SK-N-SH (cell line): ENCODE measurements around the gene ELAC2. TPM values are rescaled to one million over a fixed set of nuclear protein-coding genes. Genes with fewer than 3 reads are reported as not detected.

Source experiments
- CTCF ChIA-PET: fragments of 300-600, 350-600 bp; formaldehyde crosslinking; extraction: SDS; loops from one replicate; lab custom pipeline; 2021; lab: Yijun Ruan, JAX
- POLR2A ChIA-PET: fragments of 350-600 bp; sonication (Branson Sonifier 250); formaldehyde crosslinking; extraction: SDS; loops from one replicate; lab custom pipeline; 2020; ENCODE audit warnings: antibody characterized with exemption, inconsistent platforms; lab: Yijun Ruan, JAX
- DNase-seq: peaks from one replicate; pipeline ENCODE4 v3.0.0; 2012
- H2AFZ ChIP-seq: fragments of 200-600 bp; sonication (generic); 2 replicates; pipeline ENCODE4 v1.8.1; 2016; ENCODE audit warnings: antibody characterized with exemption, mild to moderate bottlenecking, low read depth
- H3F3A ChIP-seq: fragments of 200-600 bp; sonication (generic); replicated peaks from 2 replicates; pipeline ENCODE3; 2016; ENCODE audit warnings: antibody characterized with exemption, mild to moderate bottlenecking; ENCODE audit not compliant: insufficient read depth
- H3K27ac ChIP-seq, 2 experiments: fragments of 200-500 bp in 1 of 2; fragments of 200-600 bp in 1 of 2; sonication (Bioruptor generic) in 1 of 2; sonication (generic), shearing (Covaris generic) in 1 of 2; 2 replicates each; pipeline versions ENCODE4 v1.5.1 to v1.6.1; 2014 to 2016; ENCODE audit warnings: low read depth in 2 of 2, inconsistent platforms in 1 of 2, low read length in 1 of 2, mild to moderate bottlenecking in 1 of 2, mixed read lengths in 1 of 2
- H3K27me3 ChIP-seq: fragments of 200-600 bp; sonication (generic), shearing (Covaris generic); 2 replicates; pipeline ENCODE4 v1.6.1; 2016; ENCODE audit warnings: mixed run types; ENCODE audit not compliant: insufficient read depth
- H3K36me3 ChIP-seq, 2 experiments: fragments of 200-500 bp in 1 of 2; fragments of 200-600 bp in 1 of 2; sonication (Bioruptor generic) in 1 of 2; sonication (generic) in 1 of 2; replicated peaks in 1 of 2; 2 replicates each; pipeline versions ENCODE3 to v1.5.1; 2014 to 2016; ENCODE audit warnings: low read length in 1 of 2, mild to moderate bottlenecking in 1 of 2; ENCODE audit not compliant: insufficient read depth in 2 of 2, control insufficient read depth in 1 of 2
- H3K4me1 ChIP-seq, 2 experiments: fragments of 200-500 bp in 1 of 2; fragments of 200-600 bp in 1 of 2; sonication (Bioruptor generic) in 1 of 2; sonication (generic), shearing (Covaris generic) in 1 of 2; 2 replicates each; pipeline versions ENCODE4 v1.5.1 to v1.6.1; 2014 to 2016; ENCODE audit warnings: low read depth in 1 of 2, low read length in 1 of 2, mixed run types in 1 of 2; ENCODE audit not compliant: insufficient read depth in 2 of 2, control insufficient read depth in 1 of 2
- H3K4me2 ChIP-seq: fragments of 200-600 bp; sonication (generic), shearing (Covaris generic); 2 replicates; pipeline ENCODE4 v1.6.1; 2017; ENCODE audit warnings: mixed run types
- H3K4me3 ChIP-seq, 2 experiments: fragments of 200-500 bp in 1 of 2; fragments of 200-600 bp in 1 of 2; sonication (Bioruptor generic) in 1 of 2; sonication (generic), shearing (Covaris generic) in 1 of 2; 2 replicates each; pipeline versions ENCODE4 v1.5.1 to v1.8.1; 2014 to 2016; ENCODE audit warnings: low read depth in 2 of 2, inconsistent platforms in 1 of 2, low read length in 1 of 2, mild to moderate bottlenecking in 1 of 2, mixed read lengths in 1 of 2, moderate library complexity in 1 of 2
- H3K79me2 ChIP-seq: fragments of 200-600 bp; sonication (generic); 2 replicates; pipeline ENCODE4 v1.8.1; 2017; ENCODE audit warnings: mild to moderate bottlenecking; ENCODE audit not compliant: insufficient read depth
- H3K9ac ChIP-seq: fragments of 200-600 bp; sonication (generic); 2 replicates; pipeline ENCODE4 v1.6.1; 2017; ENCODE audit warnings: mixed run types
- H3K9me2 ChIP-seq: fragments of 200-600 bp; sonication (generic); 2 replicates; pipeline ENCODE4 v1.6.1; 2017; ENCODE audit warnings: mixed run types
- H3K9me3 ChIP-seq: fragments of 200-600 bp; sonication (generic); 2 replicates; pipeline ENCODE4 v1.6.1; 2017; ENCODE audit warnings: mixed run types, mild to moderate bottlenecking, moderate library complexity
- H4K20me1 ChIP-seq: fragments of 200-600 bp; sonication (generic); 2 replicates; pipeline ENCODE4 v1.6.1; 2017; ENCODE audit warnings: mild to moderate bottlenecking, mixed run types; ENCODE audit not compliant: insufficient read depth
- CHD2 ChIP-seq: fragments of 150-350 bp; IDR thresholded peaks from 2 replicates; pipeline ENCODE4 v1.6.1; 2018; ENCODE audit warnings: low read length; ENCODE audit not compliant: partially characterized antibody
- ELF1 ChIP-seq: IDR thresholded peaks from 2 replicates; pipeline ENCODE4 v1.4.0; 2012
- FOSL2 ChIP-seq: IDR thresholded peaks from 2 replicates; pipeline ENCODE4 v1.4.0; 2012; ENCODE audit warnings: low read depth, mild to moderate bottlenecking, moderate library complexity, borderline replicate concordance
- FOXJ3 ChIP-seq: sonication (generic); formaldehyde crosslinking; IDR thresholded peaks from 2 replicates; pipeline ENCODE4 v1.5.1; 2020; ENCODE audit warnings: mild to moderate bottlenecking, missing genetic modification reagents
- GATA2 ChIP-seq: sonication (generic); formaldehyde crosslinking; IDR thresholded peaks from 2 replicates; pipeline ENCODE4 v1.5.0; 2020; ENCODE audit warnings: mild to moderate bottlenecking, missing genetic modification reagents
- JUND ChIP-seq: IDR thresholded peaks from 2 replicates; pipeline ENCODE4 v1.4.0; 2012
- MEF2A ChIP-seq: IDR thresholded peaks from 2 replicates; pipeline ENCODE4 v1.4.0; 2012; ENCODE audit warnings: low read depth, borderline replicate concordance
- NRF1 ChIP-seq: IDR thresholded peaks from 2 replicates; pipeline ENCODE4 v1.6.1; 2012; ENCODE audit warnings: low read depth, mild to moderate bottlenecking, low read length
- RAD21 ChIP-seq: IDR thresholded peaks from 2 replicates; pipeline ENCODE4 v1.6.1; 2012; ENCODE audit warnings: mild to moderate bottlenecking, low read length
- RCOR1 ChIP-seq: fragments of 150-350 bp; IDR thresholded peaks from 2 replicates; pipeline ENCODE4 v1.6.1; 2017; ENCODE audit warnings: antibody characterized with exemption, low read length
- RFX5 ChIP-seq: IDR thresholded peaks from 2 replicates; pipeline ENCODE4 v1.6.1; 2012; ENCODE audit warnings: mild to moderate bottlenecking, improper control_type of control experiment, low read length
- RXRA ChIP-seq: IDR thresholded peaks from 2 replicates; pipeline ENCODE4 v1.4.0; 2012; ENCODE audit warnings: low read depth, mild to moderate bottlenecking, borderline replicate concordance
- SMC3 ChIP-seq: IDR thresholded peaks from 2 replicates; pipeline ENCODE4 v1.6.1; 2012; ENCODE audit warnings: low read depth, low read length, improper control_type of control experiment
- TCF12 ChIP-seq: IDR thresholded peaks from 2 replicates; pipeline ENCODE4 v1.4.0; 2012
- WGBS: methylation state at CpG from one replicate; pipeline ENCODE4 v1.1.6; 2017; ENCODE audit warnings: low lambda C conversion rate; 5-methylcytosine and 5-hydroxymethylcytosine counted together
- polyA plus RNA-seq, 3 experiments: library from polyadenylated mRNA; depleted of rRNA; stranded (reverse); fragments of >200 nt; gene quantifications; 2 replicates each; pipeline ENCODE4 v1.2.3, GENCODE V29; 2012
- TF ChIP-seq, protein P1 (sequence below): fragments of 150-350 bp; IDR thresholded peaks from 2 replicates; pipeline ENCODE4 v1.6.1; 2017; ENCODE audit warnings: antibody characterized with exemption, low read length, low read depth, borderline replicate concordance
- TF ChIP-seq, protein P2 (sequence below): fragments of 200-600 bp; sonication (generic); IDR thresholded peaks from 2 replicates; pipeline ENCODE4 v1.6.1; 2017; ENCODE audit warnings: antibody characterized with exemption, mild to moderate bottlenecking, moderate library complexity
- TF ChIP-seq, protein P3 (sequence below): IDR thresholded peaks from 2 replicates; pipeline ENCODE4 v1.4.0; 2012; ENCODE audit warnings: low read depth
- TF ChIP-seq, protein P4 (sequence below): IDR thresholded peaks from 2 replicates; pipeline ENCODE4 v1.4.0; 2012; ENCODE audit warnings: low read depth, borderline replicate concordance
- TF ChIP-seq, protein P5 (sequence below): IDR thresholded peaks from 2 replicates; pipeline ENCODE4 v1.6.1; 2012; ENCODE audit warnings: mild to moderate bottlenecking, low read depth, low read length, moderate library complexity

Gene ELAC2
- polyA plus RNA-seq, 1 of the 3 experiments (the other 2 are of a cell fraction), result 77.6 TPM

DNA sequence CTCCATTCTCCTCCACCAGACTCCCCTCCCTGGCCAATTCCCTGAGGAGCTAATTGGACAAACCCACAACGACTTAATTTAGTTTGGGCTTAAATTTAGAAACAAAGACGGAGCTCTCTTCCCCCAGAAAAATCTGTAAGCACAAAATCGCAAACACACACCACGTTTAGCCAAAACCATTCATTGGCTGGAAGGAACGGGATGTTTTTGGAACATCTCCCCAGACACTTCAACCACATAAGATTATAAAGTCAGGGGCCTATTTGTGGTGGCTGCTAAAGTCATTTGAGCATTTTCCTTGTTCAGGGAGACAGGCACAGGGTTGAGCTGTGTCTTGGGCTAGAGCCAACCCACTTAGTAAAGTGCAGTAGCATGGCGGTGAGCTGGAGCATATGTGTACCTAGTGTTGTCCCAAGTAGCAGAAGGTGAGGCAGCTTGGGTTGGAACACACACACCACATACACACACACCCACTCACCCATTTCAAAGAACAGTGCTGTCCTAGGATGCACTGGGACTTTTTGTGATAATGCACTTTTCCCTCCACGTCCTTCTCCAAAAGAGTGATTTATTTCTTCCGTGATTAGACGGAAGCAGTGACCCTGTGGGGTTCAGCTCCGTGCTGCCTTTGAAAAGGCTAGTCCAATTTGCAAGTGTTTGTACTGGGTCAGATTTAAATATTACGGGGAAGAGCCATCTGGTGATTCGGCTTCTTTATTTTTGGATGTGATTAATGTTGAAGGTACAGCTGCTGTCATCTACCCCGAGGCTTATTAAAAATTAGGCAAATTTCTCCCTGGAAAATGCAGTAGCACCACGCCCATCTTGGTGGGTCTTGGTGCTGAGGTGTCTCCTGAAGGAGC lies 32.2 kb downstream of the ELAC2 start (continued):
- no peak for TF ChIP-seq JUND
- no peak for TF ChIP-seq SMC3
- TF ChIP-seq FOSL2, result no peak
- TF ChIP-seq, protein P1, sequence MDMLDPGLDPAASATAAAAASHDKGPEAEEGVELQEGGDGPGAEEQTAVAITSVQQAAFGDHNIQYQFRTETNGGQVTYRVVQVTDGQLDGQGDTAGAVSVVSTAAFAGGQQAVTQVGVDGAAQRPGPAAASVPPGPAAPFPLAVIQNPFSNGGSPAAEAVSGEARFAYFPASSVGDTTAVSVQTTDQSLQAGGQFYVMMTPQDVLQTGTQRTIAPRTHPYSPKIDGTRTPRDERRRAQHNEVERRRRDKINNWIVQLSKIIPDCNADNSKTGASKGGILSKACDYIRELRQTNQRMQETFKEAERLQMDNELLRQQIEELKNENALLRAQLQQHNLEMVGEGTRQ, result no peak
- no peak for TF ChIP-seq CHD2
- no peak for TF ChIP-seq RCOR1

DNA sequence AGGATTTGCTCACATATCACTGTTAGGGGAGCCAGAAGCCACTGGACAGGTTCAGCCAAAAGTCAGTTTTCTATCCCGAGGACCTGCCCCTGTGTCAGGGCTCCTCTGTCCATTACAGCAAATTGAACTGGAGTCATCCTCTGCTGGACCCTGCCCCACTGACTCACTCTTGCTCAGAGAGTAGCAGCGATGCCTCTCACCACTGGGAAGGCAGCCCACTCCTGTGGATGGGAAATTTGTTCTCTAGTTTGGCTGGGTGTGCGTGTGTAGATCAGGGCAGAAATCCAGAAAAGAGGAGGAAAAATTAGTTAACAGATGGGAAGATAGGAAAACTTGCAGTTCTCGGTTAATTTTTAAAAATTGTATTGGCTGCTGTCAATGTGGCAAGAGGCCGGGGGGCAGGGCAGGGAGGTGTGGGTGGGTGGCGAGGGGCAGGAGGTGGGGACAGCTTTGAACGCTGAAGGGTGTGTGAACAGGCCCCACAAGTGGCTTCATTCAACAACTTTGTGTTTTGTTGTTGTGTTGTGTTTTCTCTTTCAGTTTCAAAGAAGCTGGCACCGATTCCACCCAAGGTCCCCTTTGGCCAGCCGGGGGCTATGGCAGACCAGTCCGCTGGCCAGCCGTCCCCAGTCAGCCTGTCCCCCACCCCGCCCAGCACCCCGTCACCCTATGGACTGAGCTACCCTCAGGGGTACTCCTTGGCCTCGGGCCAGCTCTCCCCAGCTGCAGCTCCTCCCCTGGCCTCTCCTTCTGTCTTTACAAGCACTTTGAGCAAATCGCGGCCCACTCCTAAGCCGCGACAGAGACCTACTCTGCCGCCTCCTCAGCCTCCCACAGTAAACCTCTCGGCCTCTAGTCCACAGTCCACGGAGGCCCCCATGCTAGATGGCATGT lies 33.6 kb downstream of the ELAC2 start:
- Histone ChIP-seq H3K9ac (no peak overlapping the region), H3K27me3 (peaks cover 14% of the 10 kb centered on the region; the same call in 1 of the 2 replicates), H3K27ac (no peak overlapping the region), H3K36me3 (no peaks in the 10 kb centered on the region), H3K9me3 (no peaks in the 10 kb centered on the region), H3K9me2 (no peaks in the 10 kb centered on the region), H3K4me3 (no peak overlapping the region), H2AFZ (no peak overlapping the region), H4K20me1 (no peaks in the 10 kb centered on the region), H3K79me2 (no peaks in the 10 kb centered on the region), H3K4me1 (peaks cover 0 to 10% of the 10 kb centered on the region in 2 experiments; a peak in 1 of 4 replicates), H3K4me2 (no peak overlapping the region), H3F3A (no peaks in the 10 kb centered on the region)
- POLR2A ChIA-PET, result no interaction called here
- no peak for DNase-seq
- CTCF ChIA-PET, result interaction anchor here (2.5 kb wide), 1 partner anchor 19 kb away, joined by 8 read pairs; no protein-coding TSS in a partner anchor
- 68% methylated on average over 20 of the region's 21 CpGs for WGBS
- TF ChIP-seq, protein P2, sequence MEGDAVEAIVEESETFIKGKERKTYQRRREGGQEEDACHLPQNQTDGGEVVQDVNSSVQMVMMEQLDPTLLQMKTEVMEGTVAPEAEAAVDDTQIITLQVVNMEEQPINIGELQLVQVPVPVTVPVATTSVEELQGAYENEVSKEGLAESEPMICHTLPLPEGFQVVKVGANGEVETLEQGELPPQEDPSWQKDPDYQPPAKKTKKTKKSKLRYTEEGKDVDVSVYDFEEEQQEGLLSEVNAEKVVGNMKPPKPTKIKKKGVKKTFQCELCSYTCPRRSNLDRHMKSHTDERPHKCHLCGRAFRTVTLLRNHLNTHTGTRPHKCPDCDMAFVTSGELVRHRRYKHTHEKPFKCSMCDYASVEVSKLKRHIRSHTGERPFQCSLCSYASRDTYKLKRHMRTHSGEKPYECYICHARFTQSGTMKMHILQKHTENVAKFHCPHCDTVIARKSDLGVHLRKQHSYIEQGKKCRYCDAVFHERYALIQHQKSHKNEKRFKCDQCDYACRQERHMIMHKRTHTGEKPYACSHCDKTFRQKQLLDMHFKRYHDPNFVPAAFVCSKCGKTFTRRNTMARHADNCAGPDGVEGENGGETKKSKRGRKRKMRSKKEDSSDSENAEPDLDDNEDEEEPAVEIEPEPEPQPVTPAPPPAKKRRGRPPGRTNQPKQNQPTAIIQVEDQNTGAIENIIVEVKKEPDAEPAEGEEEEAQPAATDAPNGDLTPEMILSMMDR, result no peak
- no peak for TF ChIP-seq ELF1
- no peak for TF ChIP-seq FOXJ3
- TF ChIP-seq RAD21, result no peak
- TF ChIP-seq, protein P3, sequence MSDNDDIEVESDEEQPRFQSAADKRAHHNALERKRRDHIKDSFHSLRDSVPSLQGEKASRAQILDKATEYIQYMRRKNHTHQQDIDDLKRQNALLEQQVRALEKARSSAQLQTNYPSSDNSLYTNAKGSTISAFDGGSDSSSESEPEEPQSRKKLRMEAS, result no peak
- TF ChIP-seq GATA2 (CRISPR knock-in tag), result no peak
- TF ChIP-seq, protein P4, sequence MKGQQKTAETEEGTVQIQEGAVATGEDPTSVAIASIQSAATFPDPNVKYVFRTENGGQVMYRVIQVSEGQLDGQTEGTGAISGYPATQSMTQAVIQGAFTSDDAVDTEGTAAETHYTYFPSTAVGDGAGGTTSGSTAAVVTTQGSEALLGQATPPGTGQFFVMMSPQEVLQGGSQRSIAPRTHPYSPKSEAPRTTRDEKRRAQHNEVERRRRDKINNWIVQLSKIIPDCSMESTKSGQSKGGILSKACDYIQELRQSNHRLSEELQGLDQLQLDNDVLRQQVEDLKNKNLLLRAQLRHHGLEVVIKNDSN, result no peak
- no peak for TF ChIP-seq NRF1
- TF ChIP-seq RCOR1, result no peak
- no peak for TF ChIP-seq RFX5
- no peak for TF ChIP-seq JUND
- no peak for TF ChIP-seq MEF2A
- TF ChIP-seq, protein P1, result no peak
- TF ChIP-seq FOSL2, result no peak
- TF ChIP-seq RXRA, result no peak
- TF ChIP-seq TCF12, result no peak
- TF ChIP-seq, protein P5, sequence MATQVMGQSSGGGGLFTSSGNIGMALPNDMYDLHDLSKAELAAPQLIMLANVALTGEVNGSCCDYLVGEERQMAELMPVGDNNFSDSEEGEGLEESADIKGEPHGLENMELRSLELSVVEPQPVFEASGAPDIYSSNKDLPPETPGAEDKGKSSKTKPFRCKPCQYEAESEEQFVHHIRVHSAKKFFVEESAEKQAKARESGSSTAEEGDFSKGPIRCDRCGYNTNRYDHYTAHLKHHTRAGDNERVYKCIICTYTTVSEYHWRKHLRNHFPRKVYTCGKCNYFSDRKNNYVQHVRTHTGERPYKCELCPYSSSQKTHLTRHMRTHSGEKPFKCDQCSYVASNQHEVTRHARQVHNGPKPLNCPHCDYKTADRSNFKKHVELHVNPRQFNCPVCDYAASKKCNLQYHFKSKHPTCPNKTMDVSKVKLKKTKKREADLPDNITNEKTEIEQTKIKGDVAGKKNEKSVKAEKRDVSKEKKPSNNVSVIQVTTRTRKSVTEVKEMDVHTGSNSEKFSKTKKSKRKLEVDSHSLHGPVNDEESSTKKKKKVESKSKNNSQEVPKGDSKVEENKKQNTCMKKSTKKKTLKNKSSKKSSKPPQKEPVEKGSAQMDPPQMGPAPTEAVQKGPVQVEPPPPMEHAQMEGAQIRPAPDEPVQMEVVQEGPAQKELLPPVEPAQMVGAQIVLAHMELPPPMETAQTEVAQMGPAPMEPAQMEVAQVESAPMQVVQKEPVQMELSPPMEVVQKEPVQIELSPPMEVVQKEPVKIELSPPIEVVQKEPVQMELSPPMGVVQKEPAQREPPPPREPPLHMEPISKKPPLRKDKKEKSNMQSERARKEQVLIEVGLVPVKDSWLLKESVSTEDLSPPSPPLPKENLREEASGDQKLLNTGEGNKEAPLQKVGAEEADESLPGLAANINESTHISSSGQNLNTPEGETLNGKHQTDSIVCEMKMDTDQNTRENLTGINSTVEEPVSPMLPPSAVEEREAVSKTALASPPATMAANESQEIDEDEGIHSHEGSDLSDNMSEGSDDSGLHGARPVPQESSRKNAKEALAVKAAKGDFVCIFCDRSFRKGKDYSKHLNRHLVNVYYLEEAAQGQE, result no peak
